ENCODE data around the gene LUC7L2.

Gene LUC7L2

GRCh38 chr7:139421123-139421522 lies 61.4 kb downstream of the LUC7L2 start:
- H3K27me3 ChIP-seq (ENCODE audit: insufficient read depth, poor library complexity, severe bottlenecking): no peaks in the 10 kb centered on the region
- H3K4me3 ChIP-seq (replicated peaks; ENCODE audit: insufficient read depth, low read length): no peak overlapping the region
- TF ChIP-seq SPI1 (IDR thresholded peaks at IDR 0.05; ENCODE audit: borderline replicate concordance, low read depth): no peak
- no peak for TF ChIP-seq REST (IDR thresholded peaks at IDR 0.05; ENCODE audit: insufficient replicate concordance, low read depth)
- TF ChIP-seq, protein P1, sequence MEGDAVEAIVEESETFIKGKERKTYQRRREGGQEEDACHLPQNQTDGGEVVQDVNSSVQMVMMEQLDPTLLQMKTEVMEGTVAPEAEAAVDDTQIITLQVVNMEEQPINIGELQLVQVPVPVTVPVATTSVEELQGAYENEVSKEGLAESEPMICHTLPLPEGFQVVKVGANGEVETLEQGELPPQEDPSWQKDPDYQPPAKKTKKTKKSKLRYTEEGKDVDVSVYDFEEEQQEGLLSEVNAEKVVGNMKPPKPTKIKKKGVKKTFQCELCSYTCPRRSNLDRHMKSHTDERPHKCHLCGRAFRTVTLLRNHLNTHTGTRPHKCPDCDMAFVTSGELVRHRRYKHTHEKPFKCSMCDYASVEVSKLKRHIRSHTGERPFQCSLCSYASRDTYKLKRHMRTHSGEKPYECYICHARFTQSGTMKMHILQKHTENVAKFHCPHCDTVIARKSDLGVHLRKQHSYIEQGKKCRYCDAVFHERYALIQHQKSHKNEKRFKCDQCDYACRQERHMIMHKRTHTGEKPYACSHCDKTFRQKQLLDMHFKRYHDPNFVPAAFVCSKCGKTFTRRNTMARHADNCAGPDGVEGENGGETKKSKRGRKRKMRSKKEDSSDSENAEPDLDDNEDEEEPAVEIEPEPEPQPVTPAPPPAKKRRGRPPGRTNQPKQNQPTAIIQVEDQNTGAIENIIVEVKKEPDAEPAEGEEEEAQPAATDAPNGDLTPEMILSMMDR (IDR thresholded peaks at IDR 0.05; ENCODE audit: insufficient read depth, low read length): no peak
- TF ChIP-seq POLR2AphosphoS5 (IDR thresholded peaks at IDR 0.05; ENCODE audit: low read depth): no peak
- no peak for TF ChIP-seq GABPA (IDR thresholded peaks at IDR 0.05; ENCODE audit: low read depth)
- H3K27ac ChIP-seq (replicated peaks): no peak overlapping the region
- no peak for DNase-seq (ENCODE audit: low read depth in 1 of 2, low spot score in 1 of 2)

- TF ChIP-seq SPI1 (IDR thresholded peaks at IDR 0.05; ENCODE audit: borderline replicate concordance, low read depth): no peak
- TF ChIP-seq REST (IDR thresholded peaks at IDR 0.05; ENCODE audit: insufficient replicate concordance, low read depth): no peak
- TF ChIP-seq, protein P1 (IDR thresholded peaks at IDR 0.05; ENCODE audit: insufficient read depth, low read length): no peak
- no peak for TF ChIP-seq GABPA (IDR thresholded peaks at IDR 0.05; ENCODE audit: low read depth)
- TF ChIP-seq POLR2AphosphoS5 (IDR thresholded peaks at IDR 0.05; ENCODE audit: low read depth): no peak
- Histone ChIP-seq H3K27ac (replicated peaks) (no peak overlapping the region), H3K4me3 (replicated peaks; ENCODE audit: insufficient read depth, low read length) (no peak overlapping the region), H3K27me3 (ENCODE audit: insufficient read depth, poor library complexity, severe bottlenecking) (no peaks in the 10 kb centered on the region)
- no peak for DNase-seq (ENCODE audit: low read depth in 1 of 2, low spot score in 1 of 2)
Observed at GRCh38 chr7:139422126-139422525, 62.4 kb downstream of the LUC7L2 start.

GRCh38 chr7:139423091-139423490 lies 63.4 kb downstream of the LUC7L2 start:
- H3K27ac ChIP-seq (replicated peaks): no peak overlapping the region
- no peaks in the 10 kb centered on the region for H3K27me3 ChIP-seq (ENCODE audit: insufficient read depth, poor library complexity, severe bottlenecking)
- no peak for DNase-seq (ENCODE audit: low read depth in 1 of 2, low spot score in 1 of 2)
- H3K4me3 ChIP-seq (replicated peaks; ENCODE audit: insufficient read depth, low read length): no peak overlapping the region
- TF ChIP-seq POLR2AphosphoS5 (IDR thresholded peaks at IDR 0.05; ENCODE audit: low read depth) (no peak), REST (IDR thresholded peaks at IDR 0.05; ENCODE audit: insufficient replicate concordance, low read depth) (no peak), SPI1 (IDR thresholded peaks at IDR 0.05; ENCODE audit: borderline replicate concordance, low read depth) (no peak), GABPA (IDR thresholded peaks at IDR 0.05; ENCODE audit: low read depth) (no peak)
- TF ChIP-seq, protein P1 (IDR thresholded peaks at IDR 0.05; ENCODE audit: insufficient read depth, low read length): no peak
